Measurements from ENCODE around the gene ATG7. TPM values are rescaled to one million over a fixed set of nuclear protein-coding genes. Genes with fewer than 3 reads are reported as not detected.
"Not testable (repeated sequence)": the region's sequence is repeated elsewhere in the genome, so short reads cannot be mapped to it uniquely, and the experiment has no call there.

Gene ATG7
- total RNA-seq, 4 donors from 2014 or later = 54.8 to 126 (median 100) TPM

GRCh38 chr3:11509173-11510000, 237.2 kb downstream of the ATG7 start:
- Histone ChIP-seq H3K27ac (peak overlapping the region; percentile 76 to 98), H3K9me3 (no peaks in the 10 kb centered on the region), H3K4me1 (peaks cover 11 to 12% of the 10 kb centered on the region in 2 donors), H3K36me3 (no peaks in the 10 kb centered on the region), H3K4me3 (no peak overlapping the region), H3K27me3 (no peaks in the 10 kb centered on the region)
- TF ChIP-seq POLR2A (IDR thresholded peaks at IDR 0.05) (no peak), CTCF (IDR thresholded peaks at IDR 0.05) (peak in 2 of 4 experiments; percentile 38 to 48)
- intact Hi-C loops (cut with DNase I; ENCODE audit: low total_unique reads) = no loop called here
- DNase-seq = peak; percentile 75 to 87

DNA sequence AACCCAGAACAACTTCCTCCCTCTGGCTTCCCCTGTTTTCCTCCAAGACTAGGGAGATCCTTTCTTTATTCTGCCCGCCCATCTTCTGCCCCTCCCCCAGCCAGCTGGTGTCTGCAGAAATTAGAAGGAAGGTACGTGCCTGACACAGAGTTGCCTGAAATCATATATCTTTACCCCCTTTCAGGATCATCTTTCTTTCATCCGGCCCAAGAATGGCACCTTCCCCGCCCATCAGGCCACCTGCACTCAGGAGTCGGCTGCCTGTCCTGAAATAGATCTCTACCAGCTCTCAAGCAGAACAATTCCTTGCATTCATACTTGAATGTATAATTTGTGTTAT, 237.8 kb downstream of the ATG7 start:
- Histone ChIP-seq H3K4me1 (peaks cover 11 to 12% of the 10 kb centered on the region in 2 donors), H3K27me3 (no peaks in the 10 kb centered on the region), H3K36me3 (no peaks in the 10 kb centered on the region), H3K4me3 (no peak overlapping the region), H3K27ac (peak overlapping the region; percentile 76 to 98), H3K9me3 (no peaks in the 10 kb centered on the region)
- DNase-seq = peak; percentile 61 to 68
- TF ChIP-seq CTCF (IDR thresholded peaks at IDR 0.05) (no peak), POLR2A (IDR thresholded peaks at IDR 0.05) (no peak)
- intact Hi-C loops (cut with DNase I; ENCODE audit: low total_unique reads) = no loop called here

DNA sequence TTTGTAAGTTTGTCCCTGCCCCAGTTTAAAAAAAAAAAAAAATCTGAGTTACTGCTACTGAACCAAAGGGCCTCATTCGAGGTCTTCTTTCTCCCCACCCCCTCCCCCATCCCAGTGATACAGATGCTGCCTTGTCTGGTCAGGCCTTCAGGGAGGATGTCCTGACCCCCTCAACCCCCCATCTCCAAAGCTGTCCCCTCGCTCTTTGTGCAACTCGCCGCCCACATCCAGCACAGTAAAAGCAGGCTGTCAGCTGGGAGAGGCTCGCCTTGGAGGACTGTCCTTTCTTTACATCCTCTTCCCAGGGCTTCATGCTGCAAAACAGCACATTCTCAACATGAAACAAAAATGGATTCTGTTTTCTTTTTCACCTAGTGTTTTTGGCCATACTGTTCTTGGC, 238.2 kb downstream of the ATG7 start:
- Histone ChIP-seq H3K27me3 (no peaks in the 10 kb centered on the region), H3K4me3 (no peak overlapping the region), H3K9me3 (no peaks in the 10 kb centered on the region), H3K4me1 (peaks cover 11 to 12% of the 10 kb centered on the region in 2 donors), H3K27ac (peak overlapping the region; percentile 76 to 98), H3K36me3 (no peaks in the 10 kb centered on the region)
- intact Hi-C loops (cut with DNase I; ENCODE audit: low total_unique reads) = no loop called here
- no peak for DNase-seq
- TF ChIP-seq POLR2A (IDR thresholded peaks at IDR 0.05) (no peak), CTCF (IDR thresholded peaks at IDR 0.05) (no peak)

GRCh38 chr3:11511606-11512005, 239.4 kb downstream of the ATG7 start:
- H3K4me1 ChIP-seq = peaks cover 11 to 12% of the 10 kb centered on the region in 2 donors
- H3K9me3 ChIP-seq; H3K36me3 ChIP-seq; H3K27ac ChIP-seq; intact Hi-C loops (cut with DNase I; ENCODE audit: low total_unique reads); H3K4me3 ChIP-seq; DNase-seq; H3K27me3 ChIP-seq: not testable (repeated sequence)

DNA sequence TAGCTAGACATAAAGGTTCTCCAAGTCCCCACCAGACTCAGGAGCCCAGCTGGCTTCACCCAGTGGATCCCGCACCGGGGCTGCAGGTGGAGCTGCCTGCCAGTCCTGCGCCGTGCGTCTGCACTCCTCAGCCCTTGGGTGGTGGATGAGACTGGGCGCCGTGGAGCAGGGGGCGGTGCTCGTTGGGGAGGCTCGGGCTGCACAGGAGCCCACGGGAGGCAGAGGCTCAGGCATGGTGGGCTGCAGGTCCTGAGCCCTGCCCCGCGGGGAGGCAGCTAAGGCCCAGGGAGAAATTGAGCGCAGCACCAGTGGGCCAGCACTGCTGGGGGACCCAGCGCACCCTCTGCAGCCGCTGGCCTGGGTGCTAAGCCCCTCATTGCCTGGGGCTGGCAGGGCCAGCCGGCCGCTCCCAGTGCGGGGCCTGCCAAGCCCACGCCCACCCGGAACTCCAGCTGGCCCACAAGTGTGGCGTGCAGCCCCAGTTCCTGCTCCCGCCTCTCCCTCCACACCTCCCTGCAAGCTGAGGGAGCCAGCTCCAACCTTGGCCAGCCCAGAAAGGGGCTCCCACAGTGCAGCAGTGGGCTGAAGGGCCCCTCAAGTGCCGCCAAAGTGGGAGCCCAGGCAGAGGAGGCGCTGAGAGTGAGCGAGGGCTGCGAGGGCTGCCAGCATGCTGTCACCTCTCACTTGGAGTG, 241.1 kb downstream of the ATG7 start:
- H3K9me3 ChIP-seq; H3K4me3 ChIP-seq; DNase-seq; H3K36me3 ChIP-seq; intact Hi-C loops (cut with DNase I; ENCODE audit: low total_unique reads); H3K27me3 ChIP-seq: not testable (repeated sequence)
- Histone ChIP-seq H3K4me1 (peaks cover 7 to 11% of the 10 kb centered on the region in 2 donors), H3K27ac (peak overlapping the region; percentile 3 to 12)

DNA sequence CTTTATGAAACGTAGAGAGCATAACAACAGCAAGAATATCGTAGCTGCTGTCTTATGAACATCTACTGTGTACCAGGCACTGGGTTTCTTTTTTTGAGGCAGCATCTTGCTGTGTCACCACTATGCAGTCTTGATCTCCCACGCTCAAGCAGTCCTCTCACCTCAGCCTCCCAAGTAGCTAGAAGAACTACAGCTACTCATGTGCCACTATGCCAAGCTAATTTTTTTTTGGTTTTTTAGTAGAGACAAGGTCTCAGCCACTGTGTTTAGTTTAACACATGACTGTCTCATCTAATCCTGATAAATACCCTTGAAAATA, 241.6 kb downstream of the ATG7 start:
- intact Hi-C loops (cut with DNase I; ENCODE audit: low total_unique reads) = no loop called here
- TF ChIP-seq CTCF (IDR thresholded peaks at IDR 0.05) = no peak
- TF ChIP-seq POLR2A (IDR thresholded peaks at IDR 0.05) = no peak
- DNase-seq = no peak
- Histone ChIP-seq H3K36me3 (no peaks in the 10 kb centered on the region), H3K27me3 (no peaks in the 10 kb centered on the region), H3K4me1 (peaks cover 2 to 6% of the 10 kb centered on the region in 2 donors), H3K9me3 (no peaks in the 10 kb centered on the region), H3K4me3 (no peak overlapping the region), H3K27ac (peak overlapping the region; percentile 3 to 12)

Data from uterus (tissue), 4 donors.